GM19463 (cell line): ENCODE measurements around the gene ADTRP.

ENCODE experiments used
- ATAC-seq: cut with Tn5 transposase; IDR thresholded peaks from one replicate; pipeline ENCODE4 v1.9.1; 2021; ENCODE audit warnings: mild to moderate bottlenecking, moderate library complexity; ENCODE audit not compliant: unreplicated experiment

The ADTRP gene

DNA sequence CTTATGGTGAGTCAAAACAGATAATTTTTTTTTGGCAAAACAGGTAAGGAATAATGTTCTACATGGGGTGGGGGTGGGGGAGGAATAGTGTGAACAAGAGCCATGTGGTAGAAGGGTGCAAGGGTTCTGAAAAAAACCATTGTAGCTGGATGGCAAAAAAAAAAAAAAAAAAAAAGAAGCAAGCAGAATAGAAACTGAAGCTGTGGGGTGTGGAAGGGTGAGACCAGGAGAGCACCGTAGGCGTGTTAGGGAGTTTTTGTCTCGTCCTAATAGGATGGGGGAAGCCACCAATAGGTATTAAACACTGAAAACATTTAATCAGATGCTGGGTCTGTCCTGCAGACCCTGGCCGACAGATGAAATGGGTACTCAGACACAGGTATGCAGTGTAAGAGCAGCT is 110.1 kb downstream of the ADTRP start:
- ATAC-seq, result no peak

DNA sequence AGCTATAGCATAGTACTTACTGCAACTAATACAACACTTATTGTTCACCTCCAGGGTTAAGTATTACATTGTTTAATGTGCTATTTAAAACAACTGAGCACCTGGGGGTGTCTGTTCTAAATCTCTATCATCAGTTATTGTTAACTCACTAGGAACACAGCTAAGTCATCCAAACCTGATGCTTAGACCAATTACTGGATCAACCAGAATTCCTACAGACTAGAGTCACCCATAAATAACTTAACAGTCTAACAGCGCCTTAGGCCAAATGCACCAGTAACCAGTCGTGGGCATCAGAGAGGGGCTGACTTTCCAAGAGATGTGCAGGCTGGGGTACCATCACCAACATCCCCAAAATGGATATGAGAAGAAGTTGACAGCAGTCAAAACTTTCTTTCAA is 110.7 kb downstream of the ADTRP start:
- no peak for ATAC-seq

DNA sequence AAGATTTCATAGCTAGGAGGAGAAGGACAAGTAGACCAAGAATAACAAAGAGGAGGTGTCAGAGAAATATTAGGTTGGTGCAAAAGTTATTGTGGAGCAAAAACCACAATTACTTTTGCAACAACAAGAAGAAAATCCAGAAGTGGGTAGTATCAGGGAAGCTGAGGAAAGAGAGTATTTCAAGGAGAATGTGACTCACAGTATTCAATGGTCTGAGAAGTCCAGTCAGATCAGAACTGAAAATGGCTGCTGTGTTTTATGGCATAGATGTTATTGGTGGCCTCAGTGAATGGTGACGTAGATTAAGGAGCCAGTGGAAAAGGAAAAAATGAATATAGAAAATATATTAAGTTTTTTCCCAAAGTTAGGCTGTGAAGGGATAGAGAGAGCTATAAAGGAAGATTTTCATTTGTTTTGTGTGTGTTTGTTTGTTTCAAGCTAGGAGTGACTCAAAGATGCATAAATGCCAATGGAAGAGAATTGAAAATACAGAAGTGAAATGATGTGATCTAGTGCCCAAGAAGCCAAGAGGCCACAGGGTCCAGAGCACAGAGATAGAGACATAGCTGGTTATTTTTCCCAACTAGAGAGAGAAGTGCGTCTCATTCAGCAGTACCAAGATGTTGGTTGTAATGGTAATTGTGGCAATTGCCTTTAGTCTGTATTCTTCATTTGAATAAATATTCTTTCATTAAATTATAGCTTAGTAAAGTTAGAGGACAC is 112.8 kb downstream of the ADTRP start:
- no peak for ATAC-seq
